SK-N-SH (cell line): Measurements from ENCODE around the gene PTRH2. TPM values are rescaled to one million over a fixed set of nuclear protein-coding genes. Genes with fewer than 3 reads are reported as not detected.
A peak's percentile ranks its signal among the peaks of the same experiment; 100 is the strongest.

Experiments
- CTCF ChIA-PET: fragments of 300-600, 350-600 bp; formaldehyde crosslinking; extraction: SDS; loops from one replicate; lab custom pipeline; 2021; lab: Yijun Ruan, JAX
- POLR2A ChIA-PET: fragments of 350-600 bp; sonication (Branson Sonifier 250); formaldehyde crosslinking; extraction: SDS; loops from one replicate; lab custom pipeline; 2020; ENCODE audit warnings: antibody characterized with exemption, inconsistent platforms; lab: Yijun Ruan, JAX
- DNase-seq: peaks from one replicate; pipeline ENCODE4 v3.0.0; 2012
- H2AFZ ChIP-seq: fragments of 200-600 bp; sonication (generic); 2 replicates; pipeline ENCODE4 v1.8.1; 2016; ENCODE audit warnings: antibody characterized with exemption, mild to moderate bottlenecking, low read depth
- H3F3A ChIP-seq: fragments of 200-600 bp; sonication (generic); replicated peaks from 2 replicates; pipeline ENCODE3; 2016; ENCODE audit warnings: antibody characterized with exemption, mild to moderate bottlenecking; ENCODE audit not compliant: insufficient read depth
- H3K27ac ChIP-seq, 2 experiments: fragments of 200-500 bp in 1 of 2; fragments of 200-600 bp in 1 of 2; sonication (Bioruptor generic) in 1 of 2; sonication (generic), shearing (Covaris generic) in 1 of 2; 2 replicates each; pipeline versions ENCODE4 v1.5.1 to v1.6.1; 2014 to 2016; ENCODE audit warnings: low read depth in 2 of 2, inconsistent platforms in 1 of 2, low read length in 1 of 2, mild to moderate bottlenecking in 1 of 2, mixed read lengths in 1 of 2
- H3K27me3 ChIP-seq: fragments of 200-600 bp; sonication (generic), shearing (Covaris generic); 2 replicates; pipeline ENCODE4 v1.6.1; 2016; ENCODE audit warnings: mixed run types; ENCODE audit not compliant: insufficient read depth
- H3K36me3 ChIP-seq, 2 experiments: fragments of 200-500 bp in 1 of 2; fragments of 200-600 bp in 1 of 2; sonication (Bioruptor generic) in 1 of 2; sonication (generic) in 1 of 2; replicated peaks in 1 of 2; 2 replicates each; pipeline versions ENCODE3 to v1.5.1; 2014 to 2016; ENCODE audit warnings: low read length in 1 of 2, mild to moderate bottlenecking in 1 of 2; ENCODE audit not compliant: insufficient read depth in 2 of 2, control insufficient read depth in 1 of 2
- H3K4me1 ChIP-seq, 2 experiments: fragments of 200-500 bp in 1 of 2; fragments of 200-600 bp in 1 of 2; sonication (Bioruptor generic) in 1 of 2; sonication (generic), shearing (Covaris generic) in 1 of 2; 2 replicates each; pipeline versions ENCODE4 v1.5.1 to v1.6.1; 2014 to 2016; ENCODE audit warnings: low read depth in 1 of 2, low read length in 1 of 2, mixed run types in 1 of 2; ENCODE audit not compliant: insufficient read depth in 2 of 2, control insufficient read depth in 1 of 2
- H3K4me2 ChIP-seq: fragments of 200-600 bp; sonication (generic), shearing (Covaris generic); 2 replicates; pipeline ENCODE4 v1.6.1; 2017; ENCODE audit warnings: mixed run types
- H3K4me3 ChIP-seq, 2 experiments: fragments of 200-500 bp in 1 of 2; fragments of 200-600 bp in 1 of 2; sonication (Bioruptor generic) in 1 of 2; sonication (generic), shearing (Covaris generic) in 1 of 2; 2 replicates each; pipeline versions ENCODE4 v1.5.1 to v1.8.1; 2014 to 2016; ENCODE audit warnings: low read depth in 2 of 2, inconsistent platforms in 1 of 2, low read length in 1 of 2, mild to moderate bottlenecking in 1 of 2, mixed read lengths in 1 of 2, moderate library complexity in 1 of 2
- H3K79me2 ChIP-seq: fragments of 200-600 bp; sonication (generic); 2 replicates; pipeline ENCODE4 v1.8.1; 2017; ENCODE audit warnings: mild to moderate bottlenecking; ENCODE audit not compliant: insufficient read depth
- H3K9ac ChIP-seq: fragments of 200-600 bp; sonication (generic); 2 replicates; pipeline ENCODE4 v1.6.1; 2017; ENCODE audit warnings: mixed run types
- H3K9me2 ChIP-seq: fragments of 200-600 bp; sonication (generic); 2 replicates; pipeline ENCODE4 v1.6.1; 2017; ENCODE audit warnings: mixed run types
- H3K9me3 ChIP-seq: fragments of 200-600 bp; sonication (generic); 2 replicates; pipeline ENCODE4 v1.6.1; 2017; ENCODE audit warnings: mixed run types, mild to moderate bottlenecking, moderate library complexity
- H4K20me1 ChIP-seq: fragments of 200-600 bp; sonication (generic); 2 replicates; pipeline ENCODE4 v1.6.1; 2017; ENCODE audit warnings: mild to moderate bottlenecking, mixed run types; ENCODE audit not compliant: insufficient read depth
- EP300 ChIP-seq, 2 experiments: IDR thresholded peaks; 2 replicates each; pipeline versions ENCODE4 v1.4.0 to v1.6.1; 2012; ENCODE audit warnings: borderline replicate concordance in 1 of 2, low read depth in 1 of 2, low read length in 1 of 2
- FOSL2 ChIP-seq: IDR thresholded peaks from 2 replicates; pipeline ENCODE4 v1.4.0; 2012; ENCODE audit warnings: low read depth, mild to moderate bottlenecking, moderate library complexity, borderline replicate concordance
- GATA2 ChIP-seq: sonication (generic); formaldehyde crosslinking; IDR thresholded peaks from 2 replicates; pipeline ENCODE4 v1.5.0; 2020; ENCODE audit warnings: mild to moderate bottlenecking, missing genetic modification reagents
- JUND ChIP-seq: IDR thresholded peaks from 2 replicates; pipeline ENCODE4 v1.4.0; 2012
- MEF2A ChIP-seq: IDR thresholded peaks from 2 replicates; pipeline ENCODE4 v1.4.0; 2012; ENCODE audit warnings: low read depth, borderline replicate concordance
- POLR2AphosphoS5 ChIP-seq: IDR thresholded peaks from 2 replicates; pipeline ENCODE4 v1.6.1; 2012; ENCODE audit warnings: low read depth, low read length
- RCOR1 ChIP-seq: fragments of 150-350 bp; IDR thresholded peaks from 2 replicates; pipeline ENCODE4 v1.6.1; 2017; ENCODE audit warnings: antibody characterized with exemption, low read length
- REST ChIP-seq: IDR thresholded peaks from 2 replicates; pipeline ENCODE4 v1.6.1; 2012; ENCODE audit warnings: mild to moderate bottlenecking, low read depth, low read length, moderate library complexity
- RFX5 ChIP-seq: IDR thresholded peaks from 2 replicates; pipeline ENCODE4 v1.6.1; 2012; ENCODE audit warnings: mild to moderate bottlenecking, improper control_type of control experiment, low read length
- RXRA ChIP-seq: IDR thresholded peaks from 2 replicates; pipeline ENCODE4 v1.4.0; 2012; ENCODE audit warnings: low read depth, mild to moderate bottlenecking, borderline replicate concordance
- TAF1 ChIP-seq: IDR thresholded peaks from 2 replicates; pipeline ENCODE4 v1.6.1; 2012; ENCODE audit warnings: low read depth, mild to moderate bottlenecking, low read length, moderate library complexity, borderline replicate concordance
- TCF12 ChIP-seq: IDR thresholded peaks from 2 replicates; pipeline ENCODE4 v1.4.0; 2012
- YY1 ChIP-seq: IDR thresholded peaks from 2 replicates; pipeline ENCODE4 v1.4.0; 2012; ENCODE audit warnings: low read depth, mild to moderate bottlenecking
- WGBS: methylation state at CpG from one replicate; pipeline ENCODE4 v1.1.6; 2017; ENCODE audit warnings: low lambda C conversion rate; 5-methylcytosine and 5-hydroxymethylcytosine counted together
- polyA plus RNA-seq, 3 experiments: library from polyadenylated mRNA; depleted of rRNA; stranded (reverse); fragments of >200 nt; gene quantifications; 2 replicates each; pipeline ENCODE4 v1.2.3, GENCODE V29; 2012
- TF ChIP-seq, protein P1 (sequence below): fragments of 150-350 bp; IDR thresholded peaks from 2 replicates; pipeline ENCODE4 v1.6.1; 2017; ENCODE audit warnings: antibody characterized with exemption, low read length, low read depth, borderline replicate concordance
- TF ChIP-seq, protein P2 (sequence below): IDR thresholded peaks from 2 replicates; pipeline ENCODE4 v1.4.0; 2012; ENCODE audit warnings: low read depth
- TF ChIP-seq, protein P3 (sequence below): fragments of 200-600 bp; sonication (generic); IDR thresholded peaks from 2 replicates; pipeline ENCODE4 v1.6.1; 2017; ENCODE audit warnings: antibody characterized with exemption, mild to moderate bottlenecking, moderate library complexity

The PTRH2 gene
- polyA plus RNA-seq, 1 of the 3 experiments (the other 2 are of a cell fraction): 101 TPM

DNA sequence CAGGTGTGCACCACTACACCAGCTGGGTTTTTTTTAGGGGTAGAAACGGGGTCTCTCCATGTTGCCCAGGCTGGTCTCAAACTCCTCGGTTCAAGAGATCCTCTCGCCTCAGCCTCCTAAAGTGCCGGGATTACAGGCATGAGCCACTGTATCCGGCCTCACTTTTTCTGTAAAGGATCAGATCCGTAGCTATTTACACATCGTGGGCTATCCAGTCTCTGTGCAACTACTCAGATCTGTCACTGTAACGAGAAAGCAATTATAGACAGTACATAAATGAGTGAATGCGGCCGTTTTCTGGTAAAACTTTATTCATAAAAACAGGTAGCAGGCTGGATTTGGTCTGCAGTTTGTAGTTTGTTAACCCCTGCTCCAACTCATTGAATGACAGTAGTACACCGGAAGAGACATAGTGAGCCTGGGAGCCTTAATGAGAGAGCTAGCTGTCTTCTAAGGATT lies 44.8 kb upstream of the PTRH2 start:
- Histone ChIP-seq H2AFZ (no peak overlapping the region; the same call in 1 of the 2 replicates), H3K4me2 (peak overlapping the region; percentile 1; the same call in 1 of the 2 replicates), H3K9ac (peak overlapping the region; percentile 89; the same call in 1 of the 2 replicates), H3K9me2 (no peaks in the 10 kb centered on the region), H3F3A (peaks cover 47% of the 10 kb centered on the region), H3K79me2 (peaks cover 52% of the 10 kb centered on the region), H3K27me3 (no peaks in the 10 kb centered on the region), H3K4me3 (no peak overlapping the region), H3K9me3 (no peaks in the 10 kb centered on the region), H3K36me3 (peaks cover 0 to 3% of the 10 kb centered on the region in 2 experiments), H3K4me1 (peaks cover 0 to 34% of the 10 kb centered on the region in 2 experiments; a peak in 3 of 4 replicates), H4K20me1 (no peaks in the 10 kb centered on the region), H3K27ac (peak overlapping the region; percentile 62 to 99; a peak in 3 of 4 replicates)
- CTCF ChIA-PET: interaction anchor here (0.6 to 4.6 kb wide), 19 partner anchors 9 to 285 kb away, joined by 3 to 33 read pairs (median 7); no protein-coding TSS in a partner anchor
- 90% methylated on average over 11 of the region's 11 CpGs for WGBS
- DNase-seq: no peak
- TF ChIP-seq, protein P1, sequence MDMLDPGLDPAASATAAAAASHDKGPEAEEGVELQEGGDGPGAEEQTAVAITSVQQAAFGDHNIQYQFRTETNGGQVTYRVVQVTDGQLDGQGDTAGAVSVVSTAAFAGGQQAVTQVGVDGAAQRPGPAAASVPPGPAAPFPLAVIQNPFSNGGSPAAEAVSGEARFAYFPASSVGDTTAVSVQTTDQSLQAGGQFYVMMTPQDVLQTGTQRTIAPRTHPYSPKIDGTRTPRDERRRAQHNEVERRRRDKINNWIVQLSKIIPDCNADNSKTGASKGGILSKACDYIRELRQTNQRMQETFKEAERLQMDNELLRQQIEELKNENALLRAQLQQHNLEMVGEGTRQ: no peak
- TF ChIP-seq TCF12 (no peak), EP300 (IDR thresholded peaks at IDR 0.05; ENCODE audit: borderline replicate concordance in 1 of 2, low read depth in 1 of 2, low read length in 1 of 2) (no peak), REST (no peak), RCOR1 (no peak), POLR2AphosphoS5 (no peak), TAF1 (no peak), FOSL2 (no peak)
- POLR2A ChIA-PET: interaction anchor here (0.6 kb wide), 1 partner anchor 389 kb away, joined by 5 read pairs; no protein-coding TSS in a partner anchor

DNA sequence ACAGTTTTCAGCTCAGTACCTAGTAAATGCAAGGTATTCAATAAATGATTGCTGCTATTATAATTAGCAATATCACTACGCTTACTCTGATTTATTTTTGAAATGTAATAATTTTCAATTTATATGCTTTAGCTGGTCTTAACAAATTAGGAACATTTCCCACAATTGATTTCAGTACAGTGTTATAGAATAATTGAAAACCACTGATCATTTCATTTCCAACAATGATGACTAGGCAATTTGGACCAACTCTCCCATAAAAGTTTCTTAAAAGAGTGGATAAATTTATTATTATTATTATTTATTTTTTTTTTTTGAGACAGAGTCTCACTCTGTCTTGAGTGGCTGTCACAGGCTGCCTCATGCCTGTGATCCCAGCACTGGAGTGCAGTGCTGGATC lies 41.4 kb upstream of the PTRH2 start:
- no peak for DNase-seq
- Histone ChIP-seq H4K20me1 (no peaks in the 10 kb centered on the region), H3K9me3 (0 out of 2 replicates have a peak, but pooled peaks cover 4% of the 10 kb centered on the region), H3K79me2 (peaks cover 44% of the 10 kb centered on the region), H3K4me1 (peaks cover 0 to 14% of the 10 kb centered on the region in 2 experiments; a peak in 2 of 4 replicates), H3F3A (peaks cover 36% of the 10 kb centered on the region), H3K4me3 (no peak overlapping the region), H3K9ac (no peak overlapping the region), H3K4me2 (no peak overlapping the region), H2AFZ (no peak overlapping the region), H3K36me3 (peaks cover 4 to 14% of the 10 kb centered on the region in 2 experiments), H3K27ac (peak overlapping the region in 1 of 2 experiments; percentile 4; a peak in 1 of 4 replicates), H3K9me2 (no peaks in the 10 kb centered on the region), H3K27me3 (no peaks in the 10 kb centered on the region)
- 94% methylated on average over 1 of the region's 1 CpG for WGBS
- POLR2A ChIA-PET: no interaction called here
- CTCF ChIA-PET: interaction anchor here (1.0 to 3.4 kb wide), 10 partner anchors 15 to 292 kb away, joined by 3 to 13 read pairs (median 6); no protein-coding TSS in a partner anchor
- TF ChIP-seq GATA2 (CRISPR knock-in tag) (no peak), POLR2AphosphoS5 (no peak), RCOR1 (no peak), FOSL2 (no peak), MEF2A (no peak), RXRA (no peak), RFX5 (no peak), EP300 (IDR thresholded peaks at IDR 0.05; ENCODE audit: borderline replicate concordance in 1 of 2, low read depth in 1 of 2, low read length in 1 of 2) (no peak), YY1 (no peak), TAF1 (no peak), TCF12 (no peak), JUND (no peak)
- TF ChIP-seq, protein P2, sequence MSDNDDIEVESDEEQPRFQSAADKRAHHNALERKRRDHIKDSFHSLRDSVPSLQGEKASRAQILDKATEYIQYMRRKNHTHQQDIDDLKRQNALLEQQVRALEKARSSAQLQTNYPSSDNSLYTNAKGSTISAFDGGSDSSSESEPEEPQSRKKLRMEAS: no peak
- TF ChIP-seq, protein P1: no peak
- TF ChIP-seq, protein P3, sequence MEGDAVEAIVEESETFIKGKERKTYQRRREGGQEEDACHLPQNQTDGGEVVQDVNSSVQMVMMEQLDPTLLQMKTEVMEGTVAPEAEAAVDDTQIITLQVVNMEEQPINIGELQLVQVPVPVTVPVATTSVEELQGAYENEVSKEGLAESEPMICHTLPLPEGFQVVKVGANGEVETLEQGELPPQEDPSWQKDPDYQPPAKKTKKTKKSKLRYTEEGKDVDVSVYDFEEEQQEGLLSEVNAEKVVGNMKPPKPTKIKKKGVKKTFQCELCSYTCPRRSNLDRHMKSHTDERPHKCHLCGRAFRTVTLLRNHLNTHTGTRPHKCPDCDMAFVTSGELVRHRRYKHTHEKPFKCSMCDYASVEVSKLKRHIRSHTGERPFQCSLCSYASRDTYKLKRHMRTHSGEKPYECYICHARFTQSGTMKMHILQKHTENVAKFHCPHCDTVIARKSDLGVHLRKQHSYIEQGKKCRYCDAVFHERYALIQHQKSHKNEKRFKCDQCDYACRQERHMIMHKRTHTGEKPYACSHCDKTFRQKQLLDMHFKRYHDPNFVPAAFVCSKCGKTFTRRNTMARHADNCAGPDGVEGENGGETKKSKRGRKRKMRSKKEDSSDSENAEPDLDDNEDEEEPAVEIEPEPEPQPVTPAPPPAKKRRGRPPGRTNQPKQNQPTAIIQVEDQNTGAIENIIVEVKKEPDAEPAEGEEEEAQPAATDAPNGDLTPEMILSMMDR: no peak
